HFF-Myc (cell line): ENCODE results near the gene NPLOC4.

Experiments used
- DNase-seq: peaks from one replicate; pipeline ENCODE4 v3.0.0-alpha.2; 2011; ENCODE audit warnings: low read depth; ENCODE audit errors: extremely low read depth
- H3K4me3 ChIP-seq: replicated peaks from 2 replicates; pipeline ENCODE4 v1.5.1; 2011; ENCODE audit warnings: low read depth, mild to moderate bottlenecking, control low read depth, low read length
- TF ChIP-seq, protein P1 (sequence below): IDR thresholded peaks from 2 replicates; pipeline ENCODE4 v1.5.1; 2012; ENCODE audit warnings: mild to moderate bottlenecking, low read depth, low read length, control low read depth; ENCODE audit errors: missing control alignments

Gene NPLOC4

DNA sequence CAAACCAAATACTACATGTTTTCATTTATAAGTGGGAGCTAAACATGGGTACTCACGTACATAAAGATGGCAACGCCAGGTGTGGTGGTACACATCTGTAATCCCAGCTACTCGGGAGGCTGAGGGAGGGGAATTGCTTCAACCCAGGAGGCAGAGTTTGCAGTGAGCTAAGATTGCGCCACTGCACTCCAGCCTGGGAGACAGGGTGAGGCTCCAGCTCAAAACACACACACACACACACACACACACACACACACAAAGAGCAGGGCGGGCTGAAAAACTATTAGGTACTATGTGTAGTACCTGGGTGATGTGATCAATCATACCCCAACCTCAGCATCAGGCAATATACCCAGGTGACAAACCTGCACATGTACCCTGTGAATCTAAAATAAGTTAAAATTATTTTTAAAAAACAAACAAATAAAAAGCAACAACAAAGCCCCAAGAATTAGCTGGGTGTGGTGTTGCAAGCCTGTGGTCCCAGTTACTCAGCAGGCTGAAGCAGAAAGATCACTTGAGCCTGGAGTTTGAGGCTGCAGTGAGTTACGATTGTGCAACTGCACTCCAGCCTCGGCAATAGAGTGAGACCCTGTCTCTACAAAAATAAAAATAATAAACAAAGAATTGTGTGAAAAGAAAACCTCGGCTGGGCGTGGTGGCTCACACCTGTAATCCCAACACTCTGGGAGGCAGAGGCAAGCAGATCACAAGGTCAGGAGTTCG, 72.9 kb downstream of the NPLOC4 start:
- H3K4me3 ChIP-seq: no peak overlapping the region
- DNase-seq: no peak
- TF ChIP-seq, protein P1, sequence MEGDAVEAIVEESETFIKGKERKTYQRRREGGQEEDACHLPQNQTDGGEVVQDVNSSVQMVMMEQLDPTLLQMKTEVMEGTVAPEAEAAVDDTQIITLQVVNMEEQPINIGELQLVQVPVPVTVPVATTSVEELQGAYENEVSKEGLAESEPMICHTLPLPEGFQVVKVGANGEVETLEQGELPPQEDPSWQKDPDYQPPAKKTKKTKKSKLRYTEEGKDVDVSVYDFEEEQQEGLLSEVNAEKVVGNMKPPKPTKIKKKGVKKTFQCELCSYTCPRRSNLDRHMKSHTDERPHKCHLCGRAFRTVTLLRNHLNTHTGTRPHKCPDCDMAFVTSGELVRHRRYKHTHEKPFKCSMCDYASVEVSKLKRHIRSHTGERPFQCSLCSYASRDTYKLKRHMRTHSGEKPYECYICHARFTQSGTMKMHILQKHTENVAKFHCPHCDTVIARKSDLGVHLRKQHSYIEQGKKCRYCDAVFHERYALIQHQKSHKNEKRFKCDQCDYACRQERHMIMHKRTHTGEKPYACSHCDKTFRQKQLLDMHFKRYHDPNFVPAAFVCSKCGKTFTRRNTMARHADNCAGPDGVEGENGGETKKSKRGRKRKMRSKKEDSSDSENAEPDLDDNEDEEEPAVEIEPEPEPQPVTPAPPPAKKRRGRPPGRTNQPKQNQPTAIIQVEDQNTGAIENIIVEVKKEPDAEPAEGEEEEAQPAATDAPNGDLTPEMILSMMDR: no peak

DNA sequence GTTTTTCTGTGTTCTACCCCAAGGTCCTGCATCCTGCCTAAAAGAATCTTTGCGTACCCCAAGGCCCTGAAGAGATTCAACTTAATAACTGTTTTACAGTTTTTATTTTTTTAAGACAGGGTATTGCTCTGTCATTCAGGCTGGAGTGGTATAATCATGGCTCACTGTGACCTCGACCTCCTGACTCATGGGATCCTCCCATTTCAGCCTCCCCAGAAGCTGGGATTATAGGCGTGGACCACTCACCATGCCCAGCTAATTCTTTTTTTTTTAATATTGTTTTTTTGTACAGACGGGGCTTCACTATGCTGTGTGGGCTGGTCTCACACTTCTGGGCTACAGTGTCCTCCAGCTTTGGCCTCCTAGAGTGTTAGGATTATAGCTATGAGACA, 75.4 kb downstream of the NPLOC4 start:
- TF ChIP-seq, protein P1: no peak
- DNase-seq: no peak

DNA sequence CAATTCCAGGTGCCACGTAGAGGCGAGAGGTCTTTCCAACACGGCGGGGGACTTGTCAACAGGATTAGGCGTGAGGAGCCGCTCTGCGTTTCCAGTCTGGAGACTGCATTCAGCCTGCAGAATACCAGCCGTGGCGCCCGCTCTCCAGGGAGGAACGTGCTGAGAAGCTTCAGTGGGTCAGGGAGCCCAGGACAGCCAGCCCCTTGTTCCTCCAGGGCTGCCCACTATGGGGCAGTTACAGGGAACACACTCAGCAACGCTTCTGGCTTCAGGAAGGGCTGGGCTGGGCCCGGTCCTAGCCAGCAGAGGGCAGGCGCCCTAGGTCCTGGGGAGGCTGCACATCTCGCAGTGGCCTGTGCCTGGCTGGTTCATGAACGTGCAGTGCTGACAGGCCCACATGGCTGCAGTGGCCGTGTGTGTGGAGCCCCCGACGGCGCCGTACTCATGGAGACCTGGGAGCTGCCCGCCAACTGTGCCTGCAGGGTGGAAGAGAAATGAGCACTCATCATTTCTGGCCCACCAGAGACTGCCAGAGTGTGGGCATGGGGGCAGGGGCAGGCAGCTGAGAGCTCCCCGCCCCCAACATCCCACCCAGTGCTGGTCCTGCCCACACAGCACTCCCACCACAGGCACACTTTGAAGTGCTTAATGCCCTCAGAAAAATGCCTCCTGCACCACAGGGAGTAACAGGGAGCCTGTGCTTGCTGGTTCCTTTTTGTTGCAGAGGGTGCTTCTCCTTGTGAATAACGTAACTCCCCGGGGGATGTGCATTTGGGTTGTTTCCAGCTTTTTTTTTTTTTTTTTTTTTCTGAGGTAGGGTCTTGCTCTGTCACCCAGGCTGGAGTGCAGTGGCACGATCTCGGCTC, 77.7 kb downstream of the NPLOC4 start:
- TF ChIP-seq, protein P1: no peak
- no peak overlapping the region for H3K4me3 ChIP-seq
- DNase-seq: no peak

More for the DNA sequence above, 75.4 kb downstream of the NPLOC4 start:
- H3K4me3 ChIP-seq: no peak overlapping the region

DNA sequence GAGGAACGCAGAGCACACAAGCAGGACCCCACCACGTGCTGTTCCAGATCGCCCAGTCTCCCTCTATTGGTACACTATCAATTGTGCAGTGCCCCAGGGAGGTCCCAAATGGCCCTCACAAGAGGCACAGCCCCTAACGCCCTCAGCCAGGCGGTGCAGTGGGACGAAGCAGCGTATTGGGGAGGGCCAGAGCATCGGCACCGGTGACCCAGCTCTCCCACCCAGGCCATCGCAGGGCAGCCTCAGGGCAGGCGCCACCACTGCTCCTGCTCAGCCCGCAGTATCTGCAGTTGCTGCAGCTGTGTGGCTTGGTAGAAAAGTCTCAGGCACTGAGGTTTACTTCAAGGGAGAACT, 78.8 kb downstream of the NPLOC4 start:
- TF ChIP-seq, protein P1: no peak
- no peak overlapping the region for H3K4me3 ChIP-seq
- no peak for DNase-seq

DNA sequence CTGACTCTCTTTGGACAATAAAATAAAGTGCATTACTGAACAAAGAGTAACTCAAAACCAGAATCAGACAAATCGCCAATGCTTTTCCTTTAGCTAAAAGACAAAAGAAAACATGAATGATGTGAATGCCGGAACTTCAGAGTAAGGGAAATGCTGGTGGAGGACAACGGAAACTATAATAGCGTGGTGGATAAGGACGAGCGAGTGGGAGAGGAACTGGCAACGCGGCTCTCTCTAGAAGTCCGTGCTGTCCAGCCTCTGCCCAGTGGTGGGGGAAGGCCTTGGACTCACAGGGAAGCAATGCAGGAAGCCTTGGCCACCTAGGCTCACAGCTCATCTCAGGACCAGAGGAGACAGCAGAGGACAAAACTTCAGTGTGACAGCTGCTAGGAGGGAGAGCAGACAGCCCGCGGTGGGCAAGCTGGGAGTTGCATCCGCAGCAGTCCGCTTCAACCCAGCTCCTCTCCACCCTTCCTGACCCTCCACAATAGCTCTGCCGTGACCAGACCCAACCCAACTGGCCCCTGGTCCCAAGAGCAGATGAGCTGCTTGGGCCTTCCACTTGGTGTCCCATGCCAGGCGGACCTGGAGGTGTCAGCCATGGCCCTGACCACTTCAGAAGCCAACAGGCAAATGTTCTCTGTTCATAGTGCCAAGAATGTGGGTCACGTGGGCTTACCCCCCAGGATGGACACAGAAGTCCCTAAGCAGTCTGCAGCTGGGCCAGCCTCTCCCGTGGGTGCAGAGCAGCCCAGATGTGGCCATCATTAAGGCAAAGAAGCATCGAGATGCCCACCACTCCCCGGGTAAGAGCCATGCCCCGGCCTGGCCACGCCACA, 79.4 kb downstream of the NPLOC4 start:
- no peak overlapping the region for H3K4me3 ChIP-seq
- DNase-seq: no peak
- TF ChIP-seq, protein P1: no peak

DNA sequence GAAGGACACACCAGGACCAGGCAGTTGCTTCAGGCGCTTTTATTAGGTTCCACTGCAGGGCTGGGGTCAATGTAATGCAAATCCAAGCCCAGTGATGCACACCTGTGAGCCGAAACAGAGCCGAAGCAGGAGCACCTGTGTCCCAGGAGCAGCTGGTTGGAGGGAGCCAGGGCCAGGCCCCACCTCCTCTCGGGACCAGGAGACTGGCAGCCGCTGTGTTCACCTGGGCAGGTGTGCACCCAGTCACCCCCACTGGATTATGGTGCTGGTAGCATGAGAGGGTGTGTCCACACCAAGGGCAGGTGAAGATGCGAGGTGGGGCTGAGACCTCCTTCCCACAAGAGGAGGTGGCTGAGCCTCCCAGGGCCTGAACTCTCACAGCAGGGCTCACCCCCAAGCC, 80.0 kb downstream of the NPLOC4 start:
- TF ChIP-seq, protein P1: no peak
- no peak overlapping the region for H3K4me3 ChIP-seq
- no peak for DNase-seq
